Keratinocyte (primary cell): ENCODE results near the gene BPIFA3. TPM values are rescaled to one million over a fixed set of nuclear protein-coding genes. Genes with fewer than 3 reads are reported as not detected.

Experiments used
- DNase-seq: peaks from one replicate; pipeline ENCODE4 v3.0.0-alpha.2; 2011; ENCODE audit warnings: low read depth, missing footprints, low spot score
- FAIRE-seq: peaks from 2 replicates; lab custom pipeline; 2011; peaks lifted over from hg19 to GRCh38; lab: Jason Lieb, UNC
- H2AFZ ChIP-seq: 2 replicates; pipeline ENCODE4 v1.6.0; 2012; ENCODE audit warnings: low read length, control low read depth, inconsistent platforms; ENCODE audit not compliant: control insufficient read depth
- H3K27ac ChIP-seq: 2 replicates; pipeline ENCODE4 v1.5.1; 2011; ENCODE audit warnings: low read length; ENCODE audit not compliant: control insufficient read depth, insufficient read depth
- H3K27me3 ChIP-seq: 3 replicates; pipeline ENCODE4 v1.6.0; 2011; ENCODE audit warnings: low read length; ENCODE audit not compliant: control insufficient read depth, insufficient read depth; ENCODE audit errors: extremely low read depth
- H3K36me3 ChIP-seq, 2 experiments: 2 replicates in 1 of 2; 3 replicates in 1 of 2; pipeline ENCODE4 v1.5.1; 2011; ENCODE audit warnings: low read length in 2 of 2, mild to moderate bottlenecking in 1 of 2; ENCODE audit not compliant: control insufficient read depth in 2 of 2, insufficient read depth in 2 of 2; ENCODE audit errors: extremely low read depth in 1 of 2
- H3K4me1 ChIP-seq: 3 replicates; pipeline ENCODE4 v1.5.1; 2011; ENCODE audit warnings: low read length; ENCODE audit not compliant: control insufficient read depth, insufficient read depth; ENCODE audit errors: extremely low read depth
- H3K4me2 ChIP-seq: 3 replicates; pipeline ENCODE4 v1.6.0; 2011; ENCODE audit warnings: low read depth, low read length; ENCODE audit not compliant: control insufficient read depth, insufficient read depth; ENCODE audit errors: extremely low read depth
- H3K4me3 ChIP-seq, 3 experiments: fragments of 200-600 bp in 1 of 3; sonication (generic) in 1 of 3; 2 replicates in 2 of 3; 3 replicates in 1 of 3; pipeline ENCODE4 v1.5.1; 2011 to 2016; ENCODE audit warnings: low read length in 3 of 3, mild to moderate bottlenecking in 3 of 3, control low read depth in 2 of 3, inconsistent platforms in 1 of 3, low read depth in 1 of 3, mixed read lengths in 1 of 3, mixed run types in 1 of 3, moderate library complexity in 1 of 3; ENCODE audit not compliant: control insufficient read depth in 2 of 3, insufficient read depth in 2 of 3; ENCODE audit errors: extremely low read depth in 1 of 3
- H3K79me2 ChIP-seq: 2 replicates; pipeline ENCODE4 v1.6.0; 2012; ENCODE audit warnings: low read length; ENCODE audit not compliant: control insufficient read depth, insufficient read depth
- H3K9ac ChIP-seq: 3 replicates; pipeline ENCODE4 v1.6.0; 2011; ENCODE audit warnings: low read length; ENCODE audit not compliant: control insufficient read depth, insufficient read depth; ENCODE audit errors: extremely low read depth
- H3K9me1 ChIP-seq: 3 replicates; pipeline ENCODE4 v1.6.0; 2011; ENCODE audit warnings: low read length; ENCODE audit not compliant: control insufficient read depth, insufficient read depth; ENCODE audit errors: extremely low read depth
- H3K9me3 ChIP-seq: 2 replicates; pipeline ENCODE4 v1.5.1; 2012; ENCODE audit warnings: low read depth, low read length; ENCODE audit not compliant: control insufficient read depth
- H4K20me1 ChIP-seq: 3 replicates; pipeline ENCODE4 v1.6.0; 2011; ENCODE audit warnings: low read length; ENCODE audit not compliant: control insufficient read depth, insufficient read depth; ENCODE audit errors: extremely low read depth
- EZH2 ChIP-seq: IDR thresholded peaks from one replicate; pipeline ENCODE4 v1.6.1; 2012; ENCODE audit warnings: inconsistent platforms, mild to moderate bottlenecking, low read length, moderate library complexity
- dilution Hi-C: fragments of 300-500 bp; cut with MboI; formaldehyde crosslinking; loops from one replicate; pipeline ENCODE4 v1.7.0; 2020; ENCODE audit warnings: low sequenced_read_pairs; ENCODE audit not compliant: extremely low pct_ligation_motif_present
- polyA plus RNA-seq, 5 experiments: library from polyadenylated mRNA; depleted of rRNA in 3 of 5; stranded (reverse) in 3 of 5; stranded (forward) in 1 of 5; unstranded in 1 of 5; fragments of >200 nt; gene quantifications; 1 replicate in 1 of 5; 2 replicates in 3 of 5; 3 replicates in 1 of 5; pipeline versions ENCODE4 v1.2.1 to v1.2.3, GENCODE V29; 2011 to 2012; ENCODE audit warnings: missing spikeins in 2 of 5, low read depth in 1 of 5, low replicate concordance in 1 of 5
- TF ChIP-seq, protein P1 (sequence below), 3 experiments: IDR thresholded peaks in 1 of 3; conservative IDR thresholded peaks in 1 of 3; optimal IDR thresholded peaks in 1 of 3; 2 replicates in 2 of 3; 3 replicates in 1 of 3; pipeline versions ENCODE3 to v1.5.1; 2011; ENCODE audit warnings: low read length in 3 of 3, mild to moderate bottlenecking in 3 of 3, moderate library complexity in 2 of 3, control low read depth in 1 of 3, inconsistent platforms in 1 of 3; ENCODE audit not compliant: insufficient read depth in 2 of 3; ENCODE audit errors: extremely low read depth in 1 of 3

BPIFA3 gene
- polyA plus RNA-seq, 1 donor (not counting 4 experiments of a cell fraction or from before 2014, with no cell fraction given), result not detected

DNA sequence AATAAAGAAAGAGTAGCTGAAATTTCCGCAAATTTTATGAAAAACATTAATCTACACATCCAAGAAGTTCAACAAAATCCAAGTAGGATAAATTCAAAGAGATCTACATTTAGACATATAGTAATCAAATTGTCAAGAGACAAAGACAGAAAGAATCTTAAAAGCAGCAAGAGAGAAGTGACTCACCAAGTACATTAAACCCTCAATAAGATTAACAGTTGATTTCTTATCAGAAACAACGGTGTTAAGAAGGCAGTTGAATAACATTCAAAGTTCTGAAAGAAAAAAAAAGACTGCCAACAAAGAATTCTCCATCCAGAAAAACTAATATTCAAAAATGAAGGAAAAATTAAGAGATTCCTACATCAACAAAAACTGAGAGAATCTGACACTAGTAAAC, 37.9 kb downstream of the BPIFA3 start:
- Histone ChIP-seq H3K79me2 (no peaks in the 10 kb centered on the region), H3K9me1 (no peaks in the 10 kb centered on the region)
- dilution Hi-C loops, result no loop called here

DNA sequence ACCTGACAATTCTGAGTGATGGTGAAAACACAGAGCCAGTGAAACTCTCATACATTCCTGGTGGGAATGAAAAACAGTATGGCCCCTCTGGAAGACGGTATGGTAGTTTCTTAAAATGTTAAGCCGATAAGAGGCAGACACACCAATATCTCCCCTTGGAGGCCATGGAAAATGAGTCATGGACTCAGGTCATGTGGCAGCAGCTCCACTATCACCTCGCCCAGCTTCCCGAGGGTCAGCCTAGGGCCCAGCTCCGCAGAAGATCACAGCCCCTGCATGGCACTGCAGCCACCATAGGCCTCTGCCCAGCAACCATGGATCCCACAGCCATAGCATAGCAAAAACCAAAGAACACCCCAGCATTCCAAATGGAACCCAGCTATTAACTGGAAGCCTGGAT, 40.1 kb downstream of the BPIFA3 start:
- Histone ChIP-seq H3K27me3 (peaks cover 4% of the 10 kb centered on the region), H3K27ac (no peak overlapping the region), H3K4me1 (no peaks in the 10 kb centered on the region), H3K9me1 (no peaks in the 10 kb centered on the region), H3K4me3 (no peak overlapping the region), H3K9ac (no peak overlapping the region), H3K9me3 (no peaks in the 10 kb centered on the region), H2AFZ (no peak overlapping the region), H3K36me3 (no peaks in the 10 kb centered on the region), H4K20me1 (no peaks in the 10 kb centered on the region), H3K79me2 (no peaks in the 10 kb centered on the region), H3K4me2 (no peak overlapping the region)
- FAIRE-seq (no peak), DNase-seq (no peak)
- no peak for TF ChIP-seq EZH2
- TF ChIP-seq, protein P1, sequence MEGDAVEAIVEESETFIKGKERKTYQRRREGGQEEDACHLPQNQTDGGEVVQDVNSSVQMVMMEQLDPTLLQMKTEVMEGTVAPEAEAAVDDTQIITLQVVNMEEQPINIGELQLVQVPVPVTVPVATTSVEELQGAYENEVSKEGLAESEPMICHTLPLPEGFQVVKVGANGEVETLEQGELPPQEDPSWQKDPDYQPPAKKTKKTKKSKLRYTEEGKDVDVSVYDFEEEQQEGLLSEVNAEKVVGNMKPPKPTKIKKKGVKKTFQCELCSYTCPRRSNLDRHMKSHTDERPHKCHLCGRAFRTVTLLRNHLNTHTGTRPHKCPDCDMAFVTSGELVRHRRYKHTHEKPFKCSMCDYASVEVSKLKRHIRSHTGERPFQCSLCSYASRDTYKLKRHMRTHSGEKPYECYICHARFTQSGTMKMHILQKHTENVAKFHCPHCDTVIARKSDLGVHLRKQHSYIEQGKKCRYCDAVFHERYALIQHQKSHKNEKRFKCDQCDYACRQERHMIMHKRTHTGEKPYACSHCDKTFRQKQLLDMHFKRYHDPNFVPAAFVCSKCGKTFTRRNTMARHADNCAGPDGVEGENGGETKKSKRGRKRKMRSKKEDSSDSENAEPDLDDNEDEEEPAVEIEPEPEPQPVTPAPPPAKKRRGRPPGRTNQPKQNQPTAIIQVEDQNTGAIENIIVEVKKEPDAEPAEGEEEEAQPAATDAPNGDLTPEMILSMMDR (optimal IDR thresholded peaks at IDR 0.05 in 1 of 3, IDR thresholded peaks at IDR 0.05 in 1 of 3, conservative IDR thresholded peaks at IDR 0.05 in 1 of 3; ENCODE audit: extremely low read depth in 1 of 3, insufficient read depth in 2 of 3, low read length in 3 of 3), result no peak
- dilution Hi-C loops, result no loop called here

More for the DNA sequence above, 37.9 kb downstream of the BPIFA3 start:
- DNase-seq (no peak), FAIRE-seq (no peak)
- Histone ChIP-seq H4K20me1 (no peaks in the 10 kb centered on the region), H3K9me3 (no peaks in the 10 kb centered on the region), H3K27ac (no peak overlapping the region), H3K27me3 (no peaks in the 10 kb centered on the region), H3K9ac (no peak overlapping the region), H2AFZ (no peak overlapping the region), H3K4me1 (no peaks in the 10 kb centered on the region), H3K36me3 (no peaks in the 10 kb centered on the region), H3K4me3 (no peak overlapping the region), H3K4me2 (no peak overlapping the region)
- TF ChIP-seq, protein P1 (optimal IDR thresholded peaks at IDR 0.05 in 1 of 3, IDR thresholded peaks at IDR 0.05 in 1 of 3, conservative IDR thresholded peaks at IDR 0.05 in 1 of 3; ENCODE audit: extremely low read depth in 1 of 3, insufficient read depth in 2 of 3, low read length in 3 of 3), result no peak
- TF ChIP-seq EZH2, result no peak
